Fibroblast of villous mesenchyme (primary cell): Measurements from ENCODE around the gene ODAD2. TPM values are rescaled to one million over a fixed set of nuclear protein-coding genes. Genes with fewer than 3 reads are reported as not detected.
"Not testable (repeated sequence)": the region's sequence is repeated elsewhere in the genome, so short reads cannot be mapped to it uniquely, and the experiment has no call there.

ENCODE experiments used
- DNase-seq: peaks from one replicate; pipeline ENCODE4 v3.0.0-alpha.2; 2010; ENCODE audit warnings: low read depth
- H3K4me3 ChIP-seq: 2 replicates; pipeline ENCODE4 v1.5.1; 2011; ENCODE audit warnings: low read depth, mild to moderate bottlenecking, low read length
- CTCF ChIP-seq: IDR thresholded peaks from 2 replicates; pipeline ENCODE4 v1.5.1; 2012; ENCODE audit warnings: low read depth, mild to moderate bottlenecking, low read length; ENCODE audit not compliant: insufficient read depth
- total RNA-seq: library from RNA; depleted of rRNA; stranded (reverse); fragments of >200 nt; gene quantifications from 2 replicates; pipeline ENCODE4 v1.2.3, GENCODE V29; 2012

Gene ODAD2
- total RNA-seq, 1 donor = 4.3 TPM

- H3K4me3 ChIP-seq = no peak overlapping the region
- no peak for TF ChIP-seq CTCF
- DNase-seq = no peak
Measured at GRCh38 chr10:27959093-27959715, 39.7 kb downstream of the ODAD2 start.

- H3K4me3 ChIP-seq = not testable (repeated sequence)
Measured at GRCh38 chr10:27958383-27958782, 40.5 kb downstream of the ODAD2 start.

GRCh38 chr10:27950242-27950564, 48.7 kb downstream of the ODAD2 start:
- no peak for TF ChIP-seq CTCF
- H3K4me3 ChIP-seq = no peak overlapping the region

More at GRCh38 chr10:27958383-27958782, 40.5 kb downstream of the ODAD2 start:
- not testable (repeated sequence) for DNase-seq

GRCh38 chr10:27949528-27950241, 49.2 kb downstream of the ODAD2 start:
- TF ChIP-seq CTCF = no peak
- no peak overlapping the region for H3K4me3 ChIP-seq
- no peak for DNase-seq

More at GRCh38 chr10:27950242-27950564, 48.7 kb downstream of the ODAD2 start:
- DNase-seq = no peak

- DNase-seq = no peak
- H3K4me3 ChIP-seq = no peak overlapping the region
Measured at GRCh38 chr10:27948186-27948585, 50.7 kb downstream of the ODAD2 start.

GRCh38 chr10:27947540-27947939, 51.3 kb downstream of the ODAD2 start:
- no peak for TF ChIP-seq CTCF
- DNase-seq = no peak
- no peak overlapping the region for H3K4me3 ChIP-seq

More at GRCh38 chr10:27948186-27948585, 50.7 kb downstream of the ODAD2 start:
- no peak for TF ChIP-seq CTCF

GRCh38 chr10:27944005-27944404, 54.9 kb downstream of the ODAD2 start:
- DNase-seq = no peak
- H3K4me3 ChIP-seq = no peak overlapping the region
- no peak for TF ChIP-seq CTCF
